Thoracic aorta (tissue), 2 donors: Measurements from ENCODE around the gene RNASE7. TPM values are rescaled to one million over a fixed set of nuclear protein-coding genes. Genes with fewer than 3 reads are reported as not detected.
"Not testable (repeated sequence)": the region's sequence is repeated elsewhere in the genome, so short reads cannot be mapped to it uniquely, and the experiment has no call there.

Experiments
- ATAC-seq: fragments of 150-250 bp; one replicate; pipeline ENCODE4 v1.8.0; 2017; ENCODE audit warnings: low read depth; ENCODE audit not compliant: insufficient number of reproducible peaks, low FRiP score
- DNase-seq: peaks from one replicate; pipeline ENCODE4 v3.0.0-alpha.2; 2020; ENCODE audit warnings: low spot score
- H3K27ac ChIP-seq, 2 donors: fragments of 200-600 bp; sonication (generic); 1 replicate in 1 of 2; 2 replicates in 1 of 2; pipeline ENCODE4 v1.5.1; 2016; ENCODE audit warnings: mild to moderate bottlenecking in 2 of 2, moderate library complexity in 2 of 2
- H3K27me3 ChIP-seq: fragments of 200-600 bp; sonication (generic); replicated peaks from 2 replicates; pipeline ENCODE4 v1.6.0; 2016; ENCODE audit warnings: mild to moderate bottlenecking; ENCODE audit not compliant: insufficient read depth
- H3K36me3 ChIP-seq: fragments of 200-600 bp; sonication (generic); one replicate; pipeline ENCODE4 v1.5.1; 2016
- H3K4me1 ChIP-seq, 2 donors: fragments of 200-600 bp; sonication (generic); 1 replicate in 1 of 2; 2 replicates in 1 of 2; pipeline versions ENCODE4 v1.5.1 to v1.6.0; 2016; ENCODE audit warnings: low read depth in 2 of 2, mild to moderate bottlenecking in 1 of 2; ENCODE audit not compliant: control insufficient read depth in 1 of 2
- H3K4me3 ChIP-seq: fragments of 200-600 bp; sonication (generic); 2 replicates; pipeline ENCODE4 v1.5.1; 2016; ENCODE audit warnings: mild to moderate bottlenecking
- H3K9me3 ChIP-seq: fragments of 200-600 bp; sonication (generic); 2 replicates; pipeline ENCODE4 v1.5.1; 2016
- CTCF ChIP-seq: fragments of 200-600 bp; sonication (generic); IDR thresholded peaks from one replicate; pipeline ENCODE4 v1.5.1; 2019; ENCODE audit warnings: antibody characterized with exemption
- total RNA-seq, 2 donors: library from RNA; depleted of rRNA; stranded (reverse); fragments of >200 nt; gene quantifications; one replicate each; pipeline versions ENCODE4 v1.1.0 to v1.2.3, GENCODE V29; 2016

RNASE7 gene
- total RNA-seq, 2 donors from 2014 or later = 0.27 TPM; not detected in 1

GRCh38 chr14:21039585-21040369 is 2.4 kb upstream of the RNASE7 start:
- no peaks in the 10 kb centered on the region for H3K36me3 ChIP-seq
- no peaks in the 10 kb centered on the region for H3K27me3 ChIP-seq
- no peak overlapping the region for H3K4me3 ChIP-seq
- TF ChIP-seq CTCF = peak; percentile 62
- no peak for DNase-seq
- peak overlapping the region; percentile 64 to 68 for H3K27ac ChIP-seq
- ATAC-seq = no peak
- no peaks in the 10 kb centered on the region for H3K9me3 ChIP-seq
- H3K4me1 ChIP-seq = peaks cover 13 to 17% of the 10 kb centered on the region in 2 donors

GRCh38 chr14:21040370-21040925 is 1.7 kb upstream of the RNASE7 start:
- Histone ChIP-seq H3K36me3 (no peaks in the 10 kb centered on the region), H3K4me3 (no peak overlapping the region), H3K4me1 (peaks cover 13 to 17% of the 10 kb centered on the region in 2 donors), H3K27me3 (no peaks in the 10 kb centered on the region), H3K9me3 (no peaks in the 10 kb centered on the region), H3K27ac (no peak overlapping the region)
- no peak for TF ChIP-seq CTCF
- ATAC-seq = no peak
- no peak for DNase-seq

GRCh38 chr14:21040941-21041340 is 1.2 kb upstream of the RNASE7 start:
- not testable (repeated sequence) for H3K9me3 ChIP-seq, H3K27me3 ChIP-seq, ATAC-seq, H3K27ac ChIP-seq, DNase-seq, H3K36me3 ChIP-seq, H3K4me3 ChIP-seq
- H3K4me1 ChIP-seq = peaks cover 13 to 17% of the 10 kb centered on the region in 2 donors

- no peaks in the 10 kb centered on the region for H3K36me3 ChIP-seq
- no peaks in the 10 kb centered on the region for H3K9me3 ChIP-seq
- ATAC-seq (no peak), DNase-seq (no peak)
- no peak overlapping the region for H3K27ac ChIP-seq
- TF ChIP-seq CTCF = no peak
- no peaks in the 10 kb centered on the region for H3K27me3 ChIP-seq
- H3K4me1 ChIP-seq = peaks cover 13 to 17% of the 10 kb centered on the region in 2 donors
- no peak overlapping the region for H3K4me3 ChIP-seq
These were observed 756 bp downstream of the RNASE7 start for GRCh38 chr14:21042918-21043317.

- ATAC-seq (no peak), DNase-seq (no peak)
- no peak for TF ChIP-seq CTCF
- no peak overlapping the region for H3K27ac ChIP-seq
- H3K36me3 ChIP-seq = no peaks in the 10 kb centered on the region
- H3K4me1 ChIP-seq = peaks cover 12 to 16% of the 10 kb centered on the region in 2 donors
- H3K27me3 ChIP-seq = no peaks in the 10 kb centered on the region
- H3K4me3 ChIP-seq = no peak overlapping the region
- no peaks in the 10 kb centered on the region for H3K9me3 ChIP-seq
These were observed 1.3 kb downstream of the RNASE7 start for GRCh38 chr14:21043387-21043973.
